Panc1 (cell line): ENCODE results near the gene MAFG. TPM values are rescaled to one million over a fixed set of nuclear protein-coding genes. Genes with fewer than 3 reads are reported as not detected.

Source experiments
- ATAC-seq: fragments of 200-7000 bp; cut with Tn5 transposase; 2 replicates; pipeline ENCODE4 v1.9.1; 2020; ENCODE audit warnings: mild to moderate bottlenecking, moderate library complexity
- BruUV-seq: library from RNA; stranded (reverse); fragments of 400-500 nt; replicated peaks from 2 replicates; lab custom pipeline; 2021; lab: Mats Ljungman, UMichigan
- CTCF ChIA-PET: fragments of 300-600 bp; sonication (Branson Sonifier 250); formaldehyde crosslinking; loops from one replicate; lab custom pipeline; 2022; ENCODE audit warnings: antibody characterized with exemption; lab: Charles Lee
- POLR2A ChIA-PET: fragments of 300-600 bp; sonication (Branson Sonifier 250); formaldehyde crosslinking; loops from one replicate; lab custom pipeline; 2022; ENCODE audit warnings: antibody characterized with exemption; lab: Charles Lee
- DNase-seq: peaks from one replicate; pipeline ENCODE4 v3.0.0-alpha.2; 2010; ENCODE audit warnings: low read depth, low spot score
- H3K27ac ChIP-seq: 2 replicates; pipeline ENCODE4 v1.5.1; 2011; ENCODE audit warnings: mild to moderate bottlenecking, low read length, inconsistent platforms
- H3K27me3 ChIP-seq: fragments of 200-500 bp; sonication (Bioruptor generic); 2 replicates; pipeline ENCODE4 v1.6.0; 2014; ENCODE audit warnings: low read length, inconsistent platforms; ENCODE audit not compliant: control insufficient read depth, insufficient read depth
- H3K36me3 ChIP-seq: fragments of 200-500 bp; sonication (Bioruptor generic); 2 replicates; pipeline ENCODE4 v1.5.1; 2014; ENCODE audit warnings: inconsistent platforms, mild to moderate bottlenecking, low read length, moderate library complexity; ENCODE audit not compliant: control insufficient read depth, insufficient read depth
- H3K4me1 ChIP-seq: 2 replicates; pipeline ENCODE4 v1.5.1; 2011; ENCODE audit warnings: inconsistent platforms, mild to moderate bottlenecking, low read length, moderate library complexity; ENCODE audit not compliant: control insufficient read depth, insufficient read depth
- H3K4me3 ChIP-seq, 2 experiments: 2 replicates each; pipeline ENCODE4 v1.5.1; 2011 to 2012; ENCODE audit warnings: low read depth in 2 of 2, low read length in 2 of 2, mild to moderate bottlenecking in 2 of 2, inconsistent platforms in 1 of 2, moderate library complexity in 1 of 2
- H3K9me3 ChIP-seq: fragments of 200-500 bp; sonication (Bioruptor generic); 2 replicates; pipeline ENCODE4 v1.5.1; 2014; ENCODE audit warnings: low read depth, mild to moderate bottlenecking, inconsistent platforms, low read length, moderate library complexity; ENCODE audit not compliant: control insufficient read depth, insufficient read depth
- CTCF ChIP-seq: fragments of 450-650 bp; IDR thresholded peaks from 2 replicates; pipeline ENCODE4 v1.5.1; 2017; ENCODE audit warnings: mild to moderate bottlenecking
- POLR2AphosphoS5 ChIP-seq: IDR thresholded peaks from 2 replicates; pipeline ENCODE4 v1.6.1; 2012; ENCODE audit warnings: mild to moderate bottlenecking, low read depth, low read length, moderate library complexity
- REST ChIP-seq, 2 experiments: IDR thresholded peaks; 2 replicates each; pipeline ENCODE4 v1.6.1; 2011 to 2012; ENCODE audit warnings: low read depth in 2 of 2, control low read depth in 1 of 2, low read length in 1 of 2, mild to moderate bottlenecking in 1 of 2, moderate library complexity in 1 of 2; ENCODE audit not compliant: insufficient read depth in 1 of 2
- SIN3A ChIP-seq: IDR thresholded peaks from 2 replicates; pipeline ENCODE4 v1.6.1; 2012; ENCODE audit warnings: low read depth, mild to moderate bottlenecking, low read length, moderate library complexity, borderline replicate concordance; ENCODE audit not compliant: insufficient read depth
- TCF7L2 ChIP-seq: IDR thresholded peaks from 2 replicates; pipeline ENCODE4 v1.6.1; 2011; ENCODE audit warnings: mild to moderate bottlenecking, low read depth, low read length, inconsistent platforms
- in situ Hi-C: cut with HindIII; loops from 2 replicates; pipeline ENCODE4 v1.10.0; 2016; ENCODE audit warnings: low sequenced_read_pairs, low pct_unique_long_range_greater_than_20kb
- intact Hi-C: fragments of 100-400 bp; cut with micrococcal nuclease; formaldehyde crosslinking; loops from one replicate; pipeline ENCODE4 v1.10.0; 2022; ENCODE audit not compliant: unreplicated experiment
- total RNA-seq: library from RNA; stranded (reverse); gene quantifications from one replicate; pipeline ENCODE4 v1.2.1, GENCODE V29; 2021; ENCODE audit not compliant: unreplicated experiment

The MAFG gene
- total RNA-seq, 1 experiment from 2014 or later: 57.0 TPM

GRCh38 chr17:81923302-81924260 is 4.0 kb downstream of the MAFG start:
- in situ Hi-C loops: no loop called here
- BruUV-seq: no TSS peak
- H3K4me3 ChIP-seq: peak overlapping the region; percentile 26 to 42

GRCh38 chr17:81922566-81923301 is 4.8 kb downstream of the MAFG start:
- Histone ChIP-seq H3K4me1 (peaks cover 60% of the 10 kb centered on the region), H3K27me3 (no peaks in the 10 kb centered on the region), H3K27ac (peak overlapping the region; percentile 45; the same call in 1 of the 2 replicates), H3K9me3 (no peaks in the 10 kb centered on the region), H3K36me3 (peaks cover 3% of the 10 kb centered on the region; the same call in 1 of the 2 replicates), H3K4me3 (no peak overlapping the region; a peak in 1 of 4 replicates)
- BruUV-seq: no TSS peak
- TF ChIP-seq POLR2AphosphoS5: 0 out of 2 replicates have a peak, but pooled peaks have one; percentile 18
- TF ChIP-seq TCF7L2: no peak
- DNase-seq (no peak), ATAC-seq (no peak)
- intact Hi-C loops (no loop called here), in situ Hi-C loops (no loop called here)
- CTCF ChIA-PET: no interaction called here
- POLR2A ChIA-PET: interaction anchor here (0.5 kb wide), 1 partner anchor 218 kb away, joined by 10 read pairs; no protein-coding TSS in a partner anchor

More at GRCh38 chr17:81923302-81924260, 4.0 kb downstream of the MAFG start:
- intact Hi-C loops: no loop called here
- no peaks in the 10 kb centered on the region for H3K27me3 ChIP-seq
- TF ChIP-seq CTCF: no peak
- TF ChIP-seq SIN3A: peak; percentile 78; the same call in 1 of the 2 replicates
- H3K9me3 ChIP-seq: no peaks in the 10 kb centered on the region
- CTCF ChIA-PET: interaction anchor here (0.6 to 1.2 kb wide), 3 partner anchors 13 to 181 kb away, joined by 3 to 7 read pairs (median 4); no protein-coding TSS in a partner anchor
- DNase-seq (no peak), ATAC-seq (peak; percentile 17)
- H3K27ac ChIP-seq: peak overlapping the region; percentile 94
- peaks cover 58% of the 10 kb centered on the region for H3K4me1 ChIP-seq
- POLR2A ChIA-PET: interaction anchor here (0.5 to 1.1 kb wide), 6 partner anchors 8 to 219 kb away, joined by 3 to 13 read pairs (median 7); no protein-coding TSS in a partner anchor
- H3K36me3 ChIP-seq: peaks cover 2% of the 10 kb centered on the region; the same call in 1 of the 2 replicates

- 0 out of 2 replicates have a peak overlapping the region, but pooled peaks have one; percentile 45 for H3K27ac ChIP-seq
- intact Hi-C loops: no loop called here
- in situ Hi-C loops: no loop called here
- ATAC-seq (no peak), DNase-seq (no peak)
- peaks cover 60% of the 10 kb centered on the region for H3K4me1 ChIP-seq
- peaks cover 9% of the 10 kb centered on the region; the same call in 1 of the 2 replicates for H3K36me3 ChIP-seq
- H3K9me3 ChIP-seq: no peaks in the 10 kb centered on the region
- no TSS peak for BruUV-seq
- ChIA-PET CTCF (no interaction called here), POLR2A (no interaction called here)
- TF ChIP-seq SIN3A (no peak), POLR2AphosphoS5 (no peak), CTCF (no peak), TCF7L2 (no peak), REST (IDR thresholded peaks at IDR 0.05; ENCODE audit: insufficient read depth in 1 of 2, low read depth in 2 of 2, low read length in 1 of 2) (no peak)
- no peaks in the 10 kb centered on the region for H3K27me3 ChIP-seq
- H3K4me3 ChIP-seq: no peak overlapping the region
These were observed 5.5 kb downstream of the MAFG start for GRCh38 chr17:81921996-81922565.
